ENCODE measurements around the gene TRMT61B.

DNA sequence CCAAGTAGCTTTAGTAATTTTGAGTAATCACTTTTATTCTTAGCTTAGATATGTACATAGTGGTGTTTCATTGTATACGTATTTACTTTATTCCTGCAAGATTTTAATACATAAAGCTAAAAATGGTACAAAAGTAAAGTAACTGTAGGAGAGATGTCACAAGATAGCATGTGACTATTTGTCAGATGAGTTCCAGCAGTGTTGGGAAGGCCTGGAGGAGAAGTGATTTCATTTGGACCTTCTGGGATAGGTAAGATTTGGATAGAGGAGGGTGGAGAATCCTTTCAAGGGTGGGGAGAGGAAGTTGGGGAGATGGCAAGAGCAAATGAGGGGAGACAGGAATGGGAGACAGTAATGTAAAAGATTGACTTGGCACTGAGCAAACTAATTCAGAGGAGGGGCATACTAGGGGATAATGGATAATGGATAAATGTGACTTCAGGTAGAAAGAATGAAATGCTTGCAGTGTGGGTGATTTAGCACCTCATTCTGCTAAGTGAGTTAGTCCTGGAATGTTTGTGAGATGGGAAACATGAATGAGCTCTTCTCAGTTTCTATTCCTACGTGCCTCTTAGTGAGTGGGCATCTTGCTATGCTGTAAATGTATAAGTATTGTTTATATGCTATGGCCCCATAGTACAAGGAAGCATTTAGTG is 34.8 kb upstream of the TRMT61B start:
- TF ChIP-seq POLR2A (IDR thresholded peaks at IDR 0.05; ENCODE audit: low read depth, low read length) (no peak), POLR2AphosphoS5 (IDR thresholded peaks at IDR 0.05; ENCODE audit: low read depth, low read length) (0 out of 2 replicates have a peak, but pooled peaks have one; percentile 36), POU2F2 (IDR thresholded peaks at IDR 0.05; ENCODE audit: low read depth, low read length) (no peak), TAF1 (IDR thresholded peaks at IDR 0.05; ENCODE audit: low read depth, low read length) (no peak), SPI1 (IDR thresholded peaks at IDR 0.05; ENCODE audit: low read depth, low read length) (no peak)
